BJ (cell line): ENCODE results near the gene CAMK4. TPM values are rescaled to one million over a fixed set of nuclear protein-coding genes. Genes with fewer than 3 reads are reported as not detected.

Experiments used
- CTCF ChIA-PET: fragments of 350-600 bp; formaldehyde crosslinking; extraction: SDS; loops from one replicate; lab custom pipeline; 2021; ENCODE audit warnings: antibody characterized with exemption, inconsistent platforms; lab: Yijun Ruan, JAX
- POLR2A ChIA-PET: fragments of 300-600 bp; sonication (Branson Sonifier 250); formaldehyde crosslinking; extraction: SDS; loops from one replicate; lab custom pipeline; 2021; ENCODE audit warnings: antibody characterized with exemption; lab: Charles Lee
- DNase-seq: peaks from one replicate; pipeline ENCODE4 v3.0.0-alpha.2; 2011; ENCODE audit warnings: low read depth
- H3K27me3 ChIP-seq: 2 replicates; pipeline ENCODE4 v1.6.0; 2011; ENCODE audit warnings: low read length; ENCODE audit not compliant: control insufficient read depth, insufficient read depth
- H3K36me3 ChIP-seq: 2 replicates; pipeline ENCODE4 v1.5.1; 2011; ENCODE audit warnings: low read length; ENCODE audit not compliant: control insufficient read depth, insufficient read depth
- H3K4me3 ChIP-seq: 2 replicates; pipeline ENCODE4 v1.5.1; 2011; ENCODE audit warnings: low read depth, mild to moderate bottlenecking, control low read depth, low read length
- polyA plus RNA-seq: library from polyadenylated mRNA; depleted of rRNA; stranded (reverse); fragments of >200 nt; gene quantifications from 2 replicates; pipeline ENCODE4 v1.2.3, GENCODE V29; 2011
- TF ChIP-seq, protein P1 (sequence below): IDR thresholded peaks from 2 replicates; pipeline ENCODE4 v1.5.1; 2011; ENCODE audit warnings: low read depth, mild to moderate bottlenecking, control low read depth, inconsistent platforms, low read length, moderate library complexity; ENCODE audit not compliant: insufficient read depth

CAMK4 gene
- polyA plus RNA-seq, 1 experiment = 0.78 TPM

GRCh38 chr5:111517853-111518501, 293.8 kb downstream of the CAMK4 start:
- no peak overlapping the region for H3K4me3 ChIP-seq
- TF ChIP-seq, protein P1, sequence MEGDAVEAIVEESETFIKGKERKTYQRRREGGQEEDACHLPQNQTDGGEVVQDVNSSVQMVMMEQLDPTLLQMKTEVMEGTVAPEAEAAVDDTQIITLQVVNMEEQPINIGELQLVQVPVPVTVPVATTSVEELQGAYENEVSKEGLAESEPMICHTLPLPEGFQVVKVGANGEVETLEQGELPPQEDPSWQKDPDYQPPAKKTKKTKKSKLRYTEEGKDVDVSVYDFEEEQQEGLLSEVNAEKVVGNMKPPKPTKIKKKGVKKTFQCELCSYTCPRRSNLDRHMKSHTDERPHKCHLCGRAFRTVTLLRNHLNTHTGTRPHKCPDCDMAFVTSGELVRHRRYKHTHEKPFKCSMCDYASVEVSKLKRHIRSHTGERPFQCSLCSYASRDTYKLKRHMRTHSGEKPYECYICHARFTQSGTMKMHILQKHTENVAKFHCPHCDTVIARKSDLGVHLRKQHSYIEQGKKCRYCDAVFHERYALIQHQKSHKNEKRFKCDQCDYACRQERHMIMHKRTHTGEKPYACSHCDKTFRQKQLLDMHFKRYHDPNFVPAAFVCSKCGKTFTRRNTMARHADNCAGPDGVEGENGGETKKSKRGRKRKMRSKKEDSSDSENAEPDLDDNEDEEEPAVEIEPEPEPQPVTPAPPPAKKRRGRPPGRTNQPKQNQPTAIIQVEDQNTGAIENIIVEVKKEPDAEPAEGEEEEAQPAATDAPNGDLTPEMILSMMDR = no peak

DNA sequence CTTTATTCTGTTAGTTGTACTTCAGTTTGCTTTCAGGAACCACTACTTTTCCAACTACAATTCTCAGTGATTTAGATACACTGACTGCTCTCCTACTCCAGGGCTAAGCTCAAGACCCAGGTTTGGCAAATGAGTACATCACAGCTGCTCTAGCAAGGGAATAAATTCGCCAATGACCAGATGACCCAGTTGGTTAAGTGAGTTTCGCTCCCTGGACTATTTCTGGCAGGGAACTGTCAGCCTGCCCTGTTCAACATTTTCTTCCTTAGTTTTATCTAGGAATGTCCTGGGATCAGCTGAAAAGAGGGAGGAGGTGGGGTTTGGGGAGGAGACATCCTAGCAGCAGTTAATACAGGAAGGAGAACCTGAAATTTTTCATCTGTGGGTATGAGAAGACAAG, 294.6 kb downstream of the CAMK4 start:
- POLR2A ChIA-PET = no interaction called here
- Histone ChIP-seq H3K36me3 (no peaks in the 10 kb centered on the region), H3K4me3 (no peak overlapping the region), H3K27me3 (no peaks in the 10 kb centered on the region)
- no peak for DNase-seq
- CTCF ChIA-PET = interaction anchor here (5.8 kb wide), 1 partner anchor 14 kb away, joined by 31 read pairs; no protein-coding TSS in a partner anchor
- TF ChIP-seq, protein P1 = no peak

More at GRCh38 chr5:111517853-111518501, 293.8 kb downstream of the CAMK4 start:
- CTCF ChIA-PET = interaction anchor here (0.8 to 5.8 kb wide), 3 partner anchors 8 to 642 kb away, joined by 3 to 31 read pairs (median 3); no protein-coding TSS in a partner anchor
- POLR2A ChIA-PET = no interaction called here
- H3K27me3 ChIP-seq = no peaks in the 10 kb centered on the region
- H3K36me3 ChIP-seq = no peaks in the 10 kb centered on the region
- DNase-seq = no peak

DNA sequence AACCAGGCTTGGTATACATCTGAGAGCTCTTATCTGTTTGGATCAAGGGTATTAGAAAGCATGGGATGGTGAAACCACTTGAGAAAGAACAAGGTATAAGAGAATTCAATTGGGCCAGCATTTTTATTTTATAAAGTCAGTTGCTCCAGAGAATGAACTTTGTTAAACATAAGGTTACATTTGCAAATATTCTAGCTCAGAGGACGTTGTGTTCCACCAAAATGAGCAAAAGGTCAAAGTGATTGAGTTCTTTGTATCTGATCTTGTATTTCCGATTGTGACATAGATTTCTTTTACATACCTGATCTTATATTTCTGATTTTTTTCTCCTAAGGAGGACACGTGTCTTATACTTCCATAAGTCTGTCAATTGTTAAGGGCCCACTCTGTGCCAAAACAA, 296.7 kb downstream of the CAMK4 start:
- CTCF ChIA-PET = interaction anchor here (5.8 kb wide), 1 partner anchor 11 kb away, joined by 31 read pairs; no protein-coding TSS in a partner anchor
- Histone ChIP-seq H3K36me3 (no peaks in the 10 kb centered on the region), H3K27me3 (no peaks in the 10 kb centered on the region), H3K4me3 (no peak overlapping the region)
- TF ChIP-seq, protein P1 = no peak
- POLR2A ChIA-PET = no interaction called here
- no peak for DNase-seq

DNA sequence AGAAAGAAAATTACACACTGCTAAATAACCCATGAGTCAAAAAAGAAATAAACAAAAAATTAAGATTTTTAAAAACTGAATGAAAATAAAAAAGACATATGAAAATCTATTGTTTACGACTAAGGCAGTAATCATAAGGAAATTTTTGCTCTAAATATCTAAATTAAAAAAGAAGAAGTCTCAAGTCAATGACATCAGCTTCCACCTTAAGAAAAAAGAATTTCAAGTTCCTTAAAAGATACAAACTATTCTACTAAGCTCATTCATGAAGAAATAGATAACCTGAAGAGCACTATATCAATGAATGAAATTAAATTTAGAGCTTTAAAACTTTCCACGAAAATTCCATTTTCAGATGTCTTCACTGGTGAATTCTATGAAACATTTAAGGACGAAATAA, 303.9 kb downstream of the CAMK4 start:
- CTCF ChIA-PET = no interaction called here
- POLR2A ChIA-PET = no interaction called here
- H3K27me3 ChIP-seq = no peaks in the 10 kb centered on the region
- no peak overlapping the region for H3K4me3 ChIP-seq
- no peaks in the 10 kb centered on the region for H3K36me3 ChIP-seq
- DNase-seq = no peak
- TF ChIP-seq, protein P1 = no peak

- Histone ChIP-seq H3K36me3 (no peaks in the 10 kb centered on the region), H3K4me3 (no peak overlapping the region), H3K27me3 (no peaks in the 10 kb centered on the region)
- CTCF ChIA-PET = interaction anchor here (1.2 to 4.3 kb wide), 2 partner anchors 11 to 631 kb away, joined by 6 to 31 read pairs; no protein-coding TSS in a partner anchor
- no peak for DNase-seq
- TF ChIP-seq, protein P1 = no peak
- POLR2A ChIA-PET = no interaction called here
Observed at GRCh38 chr5:111530298-111530740, 306.1 kb downstream of the CAMK4 start.
